GM18858 (cell line): ENCODE results near the gene BOK.
"Not testable (repeated sequence)": the region's sequence is repeated elsewhere in the genome, so short reads cannot be mapped to it uniquely, and the experiment has no call there.

Experiments used
- ATAC-seq: cut with Tn5 transposase; IDR thresholded peaks from one replicate; pipeline ENCODE4 v1.9.1; 2021; ENCODE audit not compliant: unreplicated experiment

Gene BOK

DNA sequence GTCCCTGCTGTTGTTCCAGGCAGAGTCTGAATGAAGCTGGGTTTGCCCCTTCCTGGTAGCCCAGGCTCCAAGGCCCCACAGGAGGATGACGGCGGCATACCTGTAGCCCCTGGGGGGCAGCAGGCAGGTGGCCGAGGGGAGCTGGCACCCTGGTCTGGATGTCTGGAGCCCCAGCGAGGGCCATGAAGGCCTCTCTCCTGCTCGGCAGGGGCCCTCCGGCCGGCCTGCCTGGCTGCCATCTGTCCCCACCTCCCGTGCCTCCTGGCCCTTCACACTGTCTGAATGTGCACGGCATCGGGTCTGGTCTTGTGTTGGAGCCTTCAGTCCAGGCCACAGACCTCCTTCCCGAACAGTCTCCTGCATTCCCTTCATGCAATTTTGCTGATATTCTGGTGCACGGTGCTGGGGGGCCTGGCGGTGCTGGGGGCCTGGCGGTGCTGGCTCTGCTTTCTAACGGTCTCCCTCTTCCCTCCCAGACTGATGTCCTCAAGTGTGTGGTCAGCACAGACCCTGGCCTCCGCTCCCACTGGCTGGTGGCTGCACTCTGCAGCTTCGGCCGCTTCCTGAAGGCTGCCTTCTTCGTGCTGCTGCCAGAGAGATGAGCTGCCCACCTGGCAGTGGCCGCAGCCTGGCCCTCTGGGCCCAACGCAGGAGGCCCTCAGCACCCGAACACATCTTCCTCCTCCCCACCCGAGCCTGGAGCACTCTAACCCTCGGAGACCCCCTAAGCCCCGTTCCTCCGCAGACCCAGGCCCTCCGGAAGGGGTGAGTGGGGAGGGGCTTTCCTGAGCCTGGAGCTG, 13.5 kb downstream of the BOK start:
- no peak for ATAC-seq

DNA sequence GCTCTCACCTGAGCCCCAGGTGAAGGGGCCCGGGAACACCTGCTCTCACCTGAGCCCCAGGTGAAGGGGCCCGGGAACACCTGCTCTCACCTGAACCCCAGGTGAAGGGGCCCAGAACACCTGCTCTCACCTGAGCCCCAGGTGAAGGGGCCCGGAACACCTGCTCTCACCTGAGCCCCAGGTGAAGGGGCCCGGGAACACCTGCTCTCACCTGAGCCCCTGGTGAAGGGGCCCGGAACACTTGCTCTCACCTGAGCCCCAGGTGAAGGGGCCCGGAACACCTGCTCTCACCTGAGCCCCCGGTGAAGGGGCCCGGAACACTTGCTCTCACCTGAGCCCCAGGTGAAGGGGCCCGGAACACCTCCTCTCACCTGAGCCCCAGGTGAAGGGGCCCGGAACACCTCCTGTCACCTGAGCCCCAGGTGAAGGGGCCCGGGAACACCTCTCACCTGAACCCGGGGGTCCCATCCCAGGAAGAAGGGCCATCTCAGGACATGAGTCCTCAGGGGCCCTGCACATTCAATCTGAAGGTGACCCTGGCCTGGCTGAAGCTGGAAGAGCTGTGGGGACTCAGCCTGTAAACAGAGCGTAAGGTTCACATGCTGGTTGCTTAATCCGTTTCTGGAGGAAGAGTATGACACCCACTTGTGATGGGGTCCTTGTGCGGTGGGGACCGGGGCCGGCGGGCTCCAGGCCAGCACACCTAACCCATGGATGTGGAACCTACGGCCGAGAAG, 14.5 kb downstream of the BOK start:
- not testable (repeated sequence) for ATAC-seq

DNA sequence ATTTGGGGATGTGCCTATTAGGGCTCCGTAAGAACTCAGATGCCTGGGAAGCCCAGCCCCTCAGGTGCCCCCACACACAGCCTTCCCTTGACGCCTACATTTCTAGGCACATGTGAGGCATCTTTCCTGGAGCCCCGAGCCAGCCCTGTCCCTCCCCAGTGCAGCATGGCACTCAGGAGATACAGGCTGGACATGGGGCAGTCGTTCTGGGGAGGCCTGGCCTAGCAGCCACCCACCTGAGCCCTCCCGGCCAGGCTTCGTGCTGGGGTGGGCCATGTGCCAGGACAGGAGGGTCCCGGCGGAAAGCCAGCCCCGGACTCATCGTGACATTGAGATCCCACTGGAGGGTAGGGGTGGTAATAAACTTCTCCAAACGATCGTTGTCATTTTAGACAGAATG, 15.2 kb downstream of the BOK start:
- ATAC-seq, result no peak

DNA sequence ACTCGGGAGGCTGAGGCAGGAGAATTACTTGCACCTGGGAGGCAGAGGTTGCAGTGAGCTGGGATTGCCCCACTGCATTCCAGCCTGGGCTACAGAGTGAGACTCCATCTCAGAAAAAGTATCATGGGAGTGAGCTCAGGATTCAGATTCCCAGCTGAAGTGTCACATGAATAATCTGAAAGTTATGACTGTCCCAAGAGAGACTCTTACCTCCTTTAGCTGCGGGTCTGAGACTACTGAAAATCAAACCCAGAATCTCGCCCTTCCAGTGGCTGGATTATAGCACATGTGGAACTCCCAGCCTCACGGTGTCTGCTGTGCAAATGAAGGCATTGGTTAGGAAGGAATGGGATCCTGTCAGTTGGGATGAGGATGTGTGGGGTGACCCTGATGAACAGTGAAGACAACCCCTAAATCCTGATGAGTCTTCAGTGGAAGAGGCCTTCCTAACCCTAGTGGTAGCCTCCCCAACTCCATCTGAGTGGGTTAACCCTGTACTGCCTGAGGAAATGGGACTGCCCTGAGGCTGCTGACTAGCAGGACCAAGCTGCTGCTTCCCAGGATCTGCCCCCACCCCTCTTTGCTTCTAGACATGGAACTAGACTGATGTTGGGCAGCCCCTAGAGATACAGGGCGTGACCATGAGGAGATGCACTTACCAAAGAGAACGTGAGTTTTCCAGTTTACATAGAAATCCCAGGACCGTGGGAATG, 16.5 kb downstream of the BOK start:
- no peak for ATAC-seq

DNA sequence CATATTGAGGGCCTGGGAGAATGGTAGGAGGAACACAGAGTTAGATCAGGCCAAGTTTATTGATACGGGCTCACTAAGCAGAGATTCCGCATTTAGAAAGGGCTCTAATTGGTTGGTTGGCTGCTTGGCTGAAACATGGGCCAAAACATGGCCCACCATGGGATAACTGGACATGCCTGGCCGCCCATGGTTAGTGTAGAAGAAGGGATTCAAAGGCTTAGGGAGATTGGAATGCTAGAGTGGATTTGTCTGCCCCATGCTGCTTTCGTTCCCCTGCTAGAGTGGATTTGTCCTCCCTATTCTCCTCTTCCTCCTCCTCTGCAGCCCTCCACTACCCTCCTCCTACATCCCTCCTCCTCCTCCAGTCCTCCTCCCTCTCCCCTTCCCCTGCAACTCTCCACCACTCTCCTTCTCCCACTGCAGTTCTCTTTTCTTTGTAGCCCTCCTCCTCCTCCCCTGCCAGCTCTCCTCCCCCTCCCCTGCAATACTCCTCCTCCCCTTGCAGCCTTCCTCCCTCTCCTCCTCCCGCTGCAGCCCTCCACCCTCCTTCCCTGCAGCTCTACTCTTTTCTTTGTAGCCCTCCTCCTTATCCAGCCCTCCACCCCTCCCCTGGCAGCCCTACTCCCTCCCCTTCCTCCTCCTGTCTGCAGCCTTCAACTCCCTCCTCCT, 17.2 kb downstream of the BOK start:
- no peak for ATAC-seq

DNA sequence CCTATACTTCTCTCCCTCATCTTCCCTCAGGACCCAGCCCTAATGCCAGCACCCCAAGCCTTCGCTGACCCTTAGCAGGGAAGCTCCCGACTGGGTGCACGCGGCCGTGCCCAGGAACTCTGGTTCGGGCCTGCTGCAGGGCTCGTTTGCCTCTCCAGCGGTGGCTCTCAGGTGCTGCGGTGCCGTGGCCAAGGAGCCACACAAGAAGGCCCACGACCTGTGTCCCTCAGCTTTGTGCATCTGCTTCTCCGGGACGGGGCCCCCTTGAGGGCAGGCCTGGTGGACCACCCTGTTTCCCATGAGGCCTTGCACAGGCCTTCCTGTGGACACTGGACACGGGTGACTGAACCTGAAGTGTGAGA, 17.7 kb downstream of the BOK start:
- no peak for ATAC-seq

DNA sequence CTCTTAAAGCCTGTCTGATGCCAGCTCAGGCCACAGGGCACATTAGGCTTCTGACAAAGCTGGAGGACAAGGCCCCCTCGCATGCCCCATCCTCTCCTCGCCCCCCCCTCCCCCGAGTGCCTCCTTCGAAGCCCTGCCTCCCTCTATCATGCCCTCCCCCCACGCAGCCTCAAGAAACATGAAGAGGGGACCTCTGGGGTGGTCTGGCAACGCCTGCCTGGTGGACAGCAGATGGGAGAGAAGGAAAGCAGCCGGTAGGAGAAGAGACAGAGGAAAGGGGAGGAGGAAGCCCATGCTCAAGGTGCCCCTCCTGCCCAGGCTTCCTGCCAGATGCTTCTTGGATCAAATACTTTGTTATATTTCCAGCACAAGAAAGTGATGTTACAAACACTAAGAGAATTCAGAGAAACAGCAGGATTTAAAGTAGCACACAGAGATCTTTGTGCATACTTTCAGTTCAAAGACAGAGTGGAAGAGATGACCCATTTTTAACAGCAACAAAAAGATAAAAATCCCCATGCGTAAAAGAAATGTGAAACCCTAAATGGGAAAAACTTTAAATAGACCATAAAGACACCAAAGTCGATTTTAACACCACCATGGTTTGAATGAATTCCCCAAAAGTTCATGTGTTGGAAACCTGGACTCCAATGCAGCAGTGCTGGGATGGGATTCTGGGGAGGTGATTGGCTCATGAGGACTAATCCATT, 19.0 kb downstream of the BOK start:
- ATAC-seq, result no peak

DNA sequence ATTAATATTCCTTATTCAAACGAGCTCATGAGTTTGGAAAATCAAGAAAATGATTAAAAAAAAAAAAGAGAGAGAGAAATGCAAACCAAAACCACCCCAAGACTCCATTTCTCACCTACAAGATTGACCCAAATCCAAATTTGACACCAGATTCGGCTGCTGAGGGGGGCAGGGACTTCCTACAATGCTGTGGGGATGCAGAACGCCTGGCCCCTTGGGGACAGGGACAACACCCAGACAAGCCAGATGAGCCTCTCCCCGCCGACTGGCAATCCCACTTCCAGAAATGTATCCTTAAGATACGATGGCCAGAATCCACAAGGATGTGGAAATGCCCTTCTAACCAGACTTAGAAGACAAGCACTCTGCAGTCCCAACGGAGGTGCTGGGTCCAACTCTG, 20.7 kb downstream of the BOK start:
- ATAC-seq, result no peak

DNA sequence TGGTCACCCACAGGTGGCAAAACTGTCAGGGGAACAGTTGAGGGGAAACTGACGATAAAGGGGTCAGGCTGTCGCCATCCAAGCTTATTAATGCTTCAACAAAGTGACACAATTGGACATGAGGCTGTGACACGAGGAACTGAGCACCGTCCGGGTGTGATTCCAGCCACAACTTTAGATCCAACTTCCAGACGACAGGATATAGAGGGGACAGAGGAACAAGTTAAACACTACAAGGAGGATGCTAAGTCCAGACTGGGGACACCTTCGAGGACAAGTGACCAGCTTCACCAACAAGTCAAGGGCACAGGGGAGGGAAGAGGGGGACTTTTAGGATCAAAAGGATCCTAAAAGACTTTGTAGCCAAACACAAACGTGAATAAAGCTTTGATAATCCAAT, 23.8 kb downstream of the BOK start:
- ATAC-seq, result no peak

DNA sequence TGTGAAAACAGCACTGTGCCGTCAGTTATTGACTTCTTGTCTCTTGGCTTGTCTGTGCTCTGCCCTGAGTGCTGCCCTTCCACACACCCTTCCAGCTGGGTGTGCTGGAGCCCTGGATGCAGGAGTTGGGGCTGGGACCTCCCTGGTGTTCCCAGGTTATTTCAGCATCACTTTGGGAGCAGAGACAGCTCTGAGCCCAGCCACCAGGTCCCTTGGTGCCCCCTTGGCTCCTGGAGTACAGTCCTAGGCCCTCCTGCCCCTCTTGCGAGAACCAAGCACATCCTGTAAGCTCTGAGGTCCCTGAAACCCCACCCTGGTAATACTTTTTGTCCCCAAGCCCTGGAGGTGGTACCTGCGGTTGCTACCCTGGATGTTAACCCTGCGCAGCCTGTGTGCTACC, 24.3 kb downstream of the BOK start:
- ATAC-seq, result no peak

DNA sequence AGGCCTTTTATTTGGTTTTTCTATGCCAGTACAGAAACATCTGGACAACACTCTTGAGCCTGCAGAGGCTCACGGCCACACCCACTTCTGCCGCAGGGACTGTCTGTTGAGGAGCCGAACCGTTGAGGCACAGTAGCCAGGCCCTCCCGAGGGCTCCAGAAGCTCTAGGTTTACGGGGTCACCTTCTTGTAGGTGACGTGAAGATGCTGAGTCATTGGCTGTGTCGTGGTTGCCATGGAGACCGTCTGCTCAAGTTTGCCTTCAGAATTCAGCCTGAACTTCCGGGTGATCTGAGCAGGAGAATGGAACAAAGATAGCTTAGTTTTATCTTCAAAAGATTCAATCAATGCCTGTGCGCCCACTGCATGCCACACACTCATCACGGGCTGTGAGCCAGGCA, 25.9 kb downstream of the BOK start:
- no peak for ATAC-seq

DNA sequence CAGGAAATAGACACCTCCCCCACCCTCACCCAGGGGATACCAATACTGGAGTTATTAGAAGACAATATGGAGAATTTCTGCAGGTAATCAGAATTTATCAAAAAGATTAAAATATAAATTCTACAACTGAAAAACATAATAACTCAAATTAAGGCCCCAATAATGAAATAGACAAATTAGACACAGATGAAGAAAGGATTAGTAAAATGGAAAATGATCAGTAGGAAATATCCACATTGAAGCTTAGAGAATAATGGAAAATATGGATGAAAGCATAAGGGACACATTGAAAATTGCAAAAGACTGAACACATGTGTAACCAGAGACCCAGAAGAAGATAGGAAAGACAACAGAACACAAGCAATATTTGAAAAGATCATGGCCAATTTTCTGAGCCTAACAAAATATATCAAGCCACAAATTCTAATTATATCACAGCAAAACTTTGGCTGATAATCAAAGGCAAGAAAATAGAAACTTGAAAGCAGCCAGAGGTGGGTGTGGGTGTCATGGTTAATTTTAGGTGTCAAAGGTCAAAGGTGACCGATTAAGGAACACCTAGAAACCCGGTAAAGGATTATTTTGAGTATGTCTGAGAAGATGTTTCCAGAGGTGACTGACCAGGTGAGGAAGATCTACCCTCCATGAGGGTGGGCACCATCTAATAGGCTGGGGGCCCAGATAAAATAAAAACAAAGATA, 28.2 kb downstream of the BOK start:
- ATAC-seq, result no peak

DNA sequence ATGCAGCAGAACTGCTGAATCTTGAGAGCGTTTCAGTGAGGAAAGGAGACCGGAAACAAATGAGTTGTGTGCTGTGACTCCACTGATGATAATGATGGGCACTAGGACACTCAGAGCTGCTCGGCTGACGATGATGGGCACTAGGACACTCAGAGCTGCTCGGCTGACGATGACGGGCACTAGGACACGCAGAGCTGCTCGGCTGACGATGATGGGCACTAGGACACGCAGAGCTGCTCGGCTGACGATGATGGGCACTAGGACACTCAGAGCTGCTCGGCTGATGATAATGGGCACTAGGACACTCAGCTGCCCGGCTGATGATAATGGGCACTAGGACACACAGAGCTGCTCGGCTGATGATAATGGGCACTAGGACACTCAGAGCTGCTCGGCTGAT, 31.3 kb downstream of the BOK start:
- ATAC-seq, result not testable (repeated sequence)

DNA sequence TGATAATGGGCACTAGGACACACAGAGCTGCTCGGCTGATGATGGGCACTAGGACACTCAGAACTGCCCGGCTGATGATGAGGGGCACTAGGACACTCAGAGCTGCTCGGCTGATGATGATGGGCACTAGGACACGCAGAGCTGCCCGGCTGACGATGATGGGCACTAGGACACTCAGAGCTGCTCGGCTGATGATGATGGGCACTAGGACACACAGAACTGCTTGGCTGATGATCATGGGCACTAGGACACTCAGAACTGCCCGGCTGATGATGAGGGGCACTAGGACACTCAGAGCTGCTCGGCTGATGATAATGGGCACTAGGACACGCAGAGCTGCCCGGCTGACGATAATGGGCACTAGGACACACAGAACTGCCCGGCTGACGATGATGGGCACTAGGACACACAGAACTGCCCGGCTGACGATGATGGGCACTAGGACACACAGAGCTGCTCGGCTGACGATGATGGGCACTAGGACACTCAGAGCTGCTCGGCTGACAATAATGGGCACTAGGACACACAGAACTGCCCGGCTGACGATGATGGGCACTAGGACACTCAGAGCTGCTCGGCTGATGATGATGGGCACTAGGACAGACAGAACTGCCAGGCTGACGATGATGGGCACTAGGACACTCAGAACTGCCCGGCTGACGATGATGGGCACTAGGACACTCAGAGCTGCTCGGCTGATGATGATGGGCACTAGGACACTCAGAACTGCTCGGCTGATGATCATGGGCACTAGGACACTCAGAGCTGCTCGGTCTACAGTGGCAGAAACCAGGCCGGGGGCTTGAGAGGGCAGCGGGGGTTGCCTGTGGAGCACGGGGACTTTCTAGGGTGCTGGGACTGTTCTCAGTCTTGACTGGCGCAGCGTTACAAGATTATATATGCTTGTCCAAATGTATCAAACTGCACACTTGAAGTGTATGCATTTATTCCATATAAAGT, 32.2 kb downstream of the BOK start:
- ATAC-seq, result not testable (repeated sequence)

DNA sequence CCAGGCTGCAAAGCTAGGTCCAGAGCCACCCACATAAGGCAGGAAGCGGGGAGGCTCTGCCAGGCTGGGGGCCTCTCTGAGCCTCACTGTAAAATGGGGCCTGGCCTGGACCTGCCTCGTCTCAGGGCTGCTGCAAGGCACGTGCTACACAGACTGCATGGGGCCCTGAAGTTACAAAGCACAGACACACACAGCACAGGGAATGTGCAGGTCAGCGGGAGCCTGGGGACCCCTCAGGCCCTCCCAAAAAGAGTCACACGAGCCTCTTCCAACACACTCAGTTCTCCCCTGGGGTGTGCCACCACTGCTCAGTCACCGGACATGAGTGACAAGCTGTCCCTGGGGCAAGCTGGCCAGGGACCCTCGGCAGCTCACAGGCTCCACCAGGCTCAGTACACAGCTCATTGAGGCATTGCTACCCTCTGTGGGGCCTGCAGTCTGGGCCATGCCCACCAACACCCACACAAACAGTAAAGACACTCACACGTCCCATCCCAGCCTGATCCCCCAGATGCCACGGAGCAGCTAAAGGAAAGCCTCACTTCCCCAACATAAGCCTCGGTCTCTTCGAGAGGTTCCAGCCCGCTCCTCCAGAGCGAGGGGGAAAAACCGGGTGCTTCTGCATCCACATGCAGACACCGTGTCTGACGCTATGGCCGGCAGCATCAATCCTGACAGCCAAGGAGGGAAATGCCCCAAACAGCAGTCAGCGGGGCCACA, 33.7 kb downstream of the BOK start:
- ATAC-seq, result no peak

DNA sequence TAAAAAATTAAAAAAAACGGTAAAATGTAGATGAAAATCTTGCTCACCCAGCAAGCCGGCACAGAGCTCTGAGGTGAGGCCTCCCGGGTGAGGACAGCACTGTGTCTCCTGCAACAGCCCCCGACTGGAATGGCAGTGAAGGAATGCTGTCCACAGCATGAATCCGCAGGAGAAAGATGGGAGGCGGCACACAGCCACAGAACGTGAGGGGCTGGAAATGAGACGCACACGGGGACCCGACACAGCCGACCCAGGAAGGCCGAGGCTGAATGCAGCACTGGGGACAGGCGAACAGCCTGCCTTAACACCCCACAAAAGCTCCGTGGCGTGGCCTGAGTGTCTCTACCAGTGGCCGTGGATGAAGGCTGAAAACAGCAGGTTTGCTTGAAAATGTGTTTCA, 34.7 kb downstream of the BOK start:
- ATAC-seq, result no peak

DNA sequence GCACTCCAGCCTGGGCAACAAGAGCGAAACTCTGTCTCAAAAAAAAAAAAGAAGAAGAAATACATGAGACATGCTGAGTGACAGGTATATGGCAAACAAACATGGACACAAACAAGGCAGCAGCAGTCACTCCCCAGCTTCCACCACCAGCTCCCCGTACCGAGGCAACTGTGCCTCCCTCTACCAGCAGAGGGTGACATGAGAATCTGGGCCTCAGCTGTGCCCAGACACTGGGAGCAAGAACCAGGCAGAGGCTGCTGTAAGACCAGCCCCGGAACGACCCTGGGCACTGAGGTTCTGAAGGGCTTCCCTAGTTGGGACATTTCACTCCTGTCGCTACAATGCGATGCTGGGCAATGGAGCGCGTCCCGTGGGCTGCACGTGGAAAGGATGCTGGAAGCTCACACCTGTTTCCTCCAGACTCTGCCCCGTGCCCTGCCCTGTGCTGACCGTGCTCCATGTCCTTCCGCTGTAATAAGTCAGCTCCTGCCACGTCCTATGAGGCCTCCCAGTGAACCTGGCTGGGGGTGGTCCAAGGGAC, 37.1 kb downstream of the BOK start:
- ATAC-seq, result no peak

DNA sequence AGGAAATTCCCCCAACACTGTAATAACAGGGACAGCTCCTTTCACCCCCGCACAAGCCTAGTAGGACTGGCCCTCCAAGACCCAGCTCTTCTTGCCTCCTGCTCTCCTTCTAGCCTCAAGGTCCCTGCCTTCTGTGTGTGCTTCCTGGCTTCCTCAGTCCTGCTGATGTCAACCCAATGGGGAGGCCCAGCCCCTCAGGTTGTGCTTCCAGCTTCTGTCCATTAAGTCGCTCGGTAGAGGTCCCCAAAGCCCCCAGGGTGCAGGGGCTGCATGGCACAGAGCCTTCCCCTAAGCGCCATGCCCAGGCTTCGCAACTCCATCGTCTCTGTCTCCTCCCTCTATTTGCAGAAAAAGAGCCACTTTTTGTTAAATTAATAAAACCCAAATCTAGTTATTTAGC, 39.0 kb downstream of the BOK start:
- ATAC-seq, result no peak
